A549 treated with AZD9567 at 1 μM for 4 hours (cell line): ENCODE data around the gene PAQR5. TPM values are rescaled to one million over a fixed set of nuclear protein-coding genes. Genes with fewer than 3 reads are reported as not detected.

Experiments used
- total RNA-seq: library from RNA; stranded (reverse); fragments of 200-300 nt; extraction: Qiagen RNA extraction; gene quantifications from 5 replicates; pipeline ENCODE4 v1.2.3, GENCODE V29; 2022; ENCODE audit not compliant: insufficient read depth

PAQR5 gene, protein sequence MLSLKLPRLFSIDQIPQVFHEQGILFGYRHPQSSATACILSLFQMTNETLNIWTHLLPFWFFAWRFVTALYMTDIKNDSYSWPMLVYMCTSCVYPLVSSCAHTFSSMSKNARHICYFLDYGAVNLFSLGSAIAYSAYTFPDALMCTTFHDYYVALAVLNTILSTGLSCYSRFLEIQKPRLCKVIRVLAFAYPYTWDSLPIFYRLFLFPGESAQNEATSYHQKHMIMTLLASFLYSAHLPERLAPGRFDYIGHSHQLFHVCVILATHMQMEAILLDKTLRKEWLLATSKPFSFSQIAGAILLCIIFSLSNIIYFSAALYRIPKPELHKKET
- total RNA-seq: 73.1 to 98.2 TPM (median 93.0 TPM) in 5 replicates

DNA sequence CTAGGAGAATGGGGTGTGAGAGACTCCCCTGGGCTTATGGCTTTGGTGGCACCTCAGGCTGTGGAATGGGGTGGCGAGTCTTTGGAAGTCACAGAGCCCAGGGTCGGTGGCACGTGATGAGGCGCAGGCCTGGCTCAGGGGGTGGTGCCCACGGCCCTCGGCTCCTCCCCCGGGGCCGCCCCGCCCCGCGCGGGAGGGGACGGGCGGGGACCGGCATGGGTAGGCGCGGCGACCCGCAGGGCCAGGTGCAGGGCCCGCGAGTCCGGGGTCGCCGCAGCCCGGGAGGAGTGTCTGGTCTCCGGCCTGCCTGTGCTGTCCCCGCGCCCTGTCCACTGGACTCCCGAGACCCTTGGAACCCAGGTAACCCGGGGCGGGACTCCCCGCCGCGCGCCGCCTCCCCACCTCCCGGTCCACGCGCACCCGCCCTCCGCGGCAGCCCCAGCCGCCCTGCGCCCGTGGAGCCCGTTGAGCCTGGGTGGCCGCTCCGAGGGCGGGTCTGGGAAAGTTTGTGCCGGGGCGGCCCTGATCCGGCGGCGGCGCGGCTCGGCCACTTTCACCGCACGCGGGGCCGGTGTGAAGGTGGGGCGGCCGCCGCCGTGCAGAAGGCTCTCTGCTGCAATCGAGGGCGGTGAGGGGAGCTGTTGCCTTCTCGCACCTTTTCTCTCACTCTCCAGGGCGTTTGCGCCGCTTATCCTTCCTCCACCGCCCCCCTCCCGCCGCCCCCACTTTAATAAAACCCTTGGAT lies at the start of gene PAQR5:
Gene PAQR5, plus strand, starts transcription at position 216 of the 745 bp plus-strand sequence. CDS start 61,169 bp downstream, outside the sequence.

DNA sequence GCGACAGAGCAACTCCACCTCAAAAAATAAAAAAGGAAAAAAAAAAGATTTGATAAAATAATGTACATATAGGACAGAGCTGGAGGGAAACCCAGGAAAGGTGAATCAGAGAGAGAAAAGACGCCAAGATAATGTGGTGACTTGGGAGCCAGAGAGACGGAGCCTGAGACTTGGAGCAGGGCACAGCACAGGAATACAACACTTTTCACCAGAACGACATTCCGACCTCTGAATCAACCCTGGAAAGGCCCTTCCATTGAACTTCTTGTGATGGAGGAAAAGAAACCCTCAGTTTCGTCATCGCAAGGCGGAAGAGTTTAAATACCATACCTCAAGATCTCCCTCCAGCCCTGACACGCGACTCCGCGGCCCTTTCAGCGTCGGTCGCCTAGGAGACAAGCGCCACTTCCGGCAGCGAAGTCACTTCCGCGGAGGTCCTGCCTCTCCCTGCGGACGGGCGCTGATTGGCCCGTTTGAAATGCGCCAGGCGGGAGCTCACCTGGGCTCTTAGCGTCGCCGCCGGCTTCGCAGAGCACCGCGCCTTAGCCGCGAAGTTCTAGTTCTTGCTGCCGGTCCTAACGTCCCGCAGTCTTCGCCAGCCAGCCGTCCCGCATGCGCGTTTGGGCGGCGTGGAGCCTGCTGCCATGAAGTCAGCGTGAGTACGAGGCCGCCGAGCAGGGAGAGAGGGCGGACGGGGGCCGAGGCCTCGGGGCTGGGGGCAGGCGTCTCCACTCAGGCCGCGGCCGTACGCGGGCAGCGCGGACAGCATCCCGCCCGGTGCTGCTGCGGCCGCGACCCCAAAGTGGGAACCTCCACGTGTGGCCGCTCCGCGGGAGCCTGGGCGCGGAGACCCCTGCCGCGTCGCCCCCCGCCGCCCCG lies 115.3 kb downstream of the PAQR5 start, which contains the start of gene KIF23:
Gene KIF23, plus strand, starts transcription at position 528 of the 879 bp plus-strand sequence. Its CDS starts 117 bp downstream, at position 645.

DNA sequence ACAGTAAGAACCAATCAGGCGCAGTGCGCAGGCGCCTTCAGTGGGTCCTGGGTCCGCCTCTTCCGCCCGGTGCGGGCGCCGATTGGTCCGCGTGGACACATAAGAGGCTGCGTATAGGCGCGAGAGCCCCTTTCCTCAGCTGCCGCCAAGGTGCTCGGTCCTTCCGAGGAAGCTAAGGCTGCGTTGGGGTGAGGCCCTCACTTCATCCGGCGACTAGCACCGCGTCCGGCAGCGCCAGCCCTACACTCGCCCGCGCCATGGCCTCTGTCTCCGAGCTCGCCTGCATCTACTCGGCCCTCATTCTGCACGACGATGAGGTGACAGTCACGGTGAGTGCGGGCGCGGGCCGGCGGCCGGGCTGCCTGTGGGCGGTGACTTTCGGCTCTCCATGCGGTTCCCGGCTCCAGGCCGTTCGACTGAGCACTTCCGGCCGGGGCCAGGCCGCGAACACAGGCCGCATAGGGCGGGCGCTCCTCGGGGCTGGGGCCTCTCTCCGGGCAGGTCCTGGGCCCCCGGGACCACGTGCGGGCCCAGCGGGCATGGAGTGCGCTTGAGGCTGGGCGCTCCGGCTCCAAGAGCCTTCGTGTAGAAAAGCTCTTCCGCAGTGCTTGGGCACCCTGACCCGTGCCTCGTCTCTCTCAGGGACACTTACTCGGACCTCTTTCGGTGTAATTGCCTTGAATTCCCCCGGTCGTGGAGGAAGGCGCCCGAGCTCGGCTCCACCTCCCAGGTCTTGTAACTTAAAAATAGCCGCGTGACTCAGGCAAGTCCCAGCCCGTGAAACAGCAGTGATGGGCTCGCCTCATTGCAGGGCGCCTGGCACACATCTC lies 154.2 kb downstream of the PAQR5 start, which contains the start of gene RPLP1:
Gene RPLP1, plus strand, starts transcription at position 127 of the 830 bp plus-strand sequence. Its CDS starts 131 bp downstream, at position 258.

Other genes starting within 250 kb of the PAQR5 start
- 16.9 to 21.0 TPM (median 18.7 TPM) in 5 replicates for gene GLCE, start 138.3 kb upstream of the PAQR5 start, total RNA-seq
- gene KIF23, start 115.4 kb downstream of the PAQR5 start, total RNA-seq: 72.7 to 132 TPM (median 79.1 TPM) in 5 replicates
- gene RPLP1, start 153.9 kb downstream of the PAQR5 start, total RNA-seq: 3,746 to 4,256 TPM (median 4,016 TPM) in 5 replicates